DND-41 (cell line): Measurements from ENCODE around the gene DIDO1.

Experiments used
- ATAC-seq: fragments of 200-7000 bp; cut with Tn5 transposase; 3 replicates; pipeline ENCODE4 v1.9.1; 2021; ENCODE audit warnings: low read depth; ENCODE audit not compliant: insufficient read depth
- DNase-seq: peaks from one replicate; pipeline ENCODE4 v3.0.0-alpha.2; 2020
- H2AFZ ChIP-seq: 2 replicates; pipeline ENCODE4 v1.6.0; 2012; ENCODE audit warnings: low read depth, low read length
- H3K27ac ChIP-seq: 2 replicates; pipeline ENCODE4 v1.5.1; 2012; ENCODE audit warnings: low read length, inconsistent platforms
- H3K27me3 ChIP-seq: fragments of 200-600 bp; sonication (generic); 2 replicates; pipeline ENCODE4 v1.6.0; 2012; ENCODE audit warnings: low read length, mild to moderate bottlenecking, inconsistent platforms; ENCODE audit not compliant: insufficient read depth, poor library complexity
- H3K36me3 ChIP-seq: 2 replicates; pipeline ENCODE4 v1.5.1; 2012; ENCODE audit warnings: low read length, inconsistent platforms; ENCODE audit not compliant: insufficient read depth
- H3K4me1 ChIP-seq: 2 replicates; pipeline ENCODE4 v1.5.1; 2012; ENCODE audit warnings: mild to moderate bottlenecking, low read length; ENCODE audit not compliant: insufficient read depth
- H3K4me2 ChIP-seq: 2 replicates; pipeline ENCODE4 v1.6.0; 2012; ENCODE audit warnings: mild to moderate bottlenecking, moderate library complexity, low read length, inconsistent platforms; ENCODE audit not compliant: insufficient read depth
- H3K4me3 ChIP-seq, 2 experiments: fragments of 200-600 bp in 1 of 2; shearing (Covaris generic) in 1 of 2; 2 replicates each; pipeline ENCODE4 v1.5.1; 2012 to 2016; ENCODE audit warnings: inconsistent platforms in 2 of 2, low read length in 2 of 2, mild to moderate bottlenecking in 2 of 2, low read depth in 1 of 2, moderate library complexity in 1 of 2
- H3K79me2 ChIP-seq: 2 replicates; pipeline ENCODE4 v1.6.0; 2012; ENCODE audit warnings: low read length, inconsistent platforms; ENCODE audit not compliant: insufficient read depth
- H3K9ac ChIP-seq: 2 replicates; pipeline ENCODE4 v1.6.0; 2012; ENCODE audit warnings: low read depth, mild to moderate bottlenecking, inconsistent platforms, low read length, moderate library complexity
- H3K9me3 ChIP-seq: 2 replicates; pipeline ENCODE4 v1.5.1; 2012; ENCODE audit warnings: low read length, moderate library complexity, mild to moderate bottlenecking, inconsistent platforms; ENCODE audit not compliant: insufficient read depth, severe bottlenecking
- H4K20me1 ChIP-seq: 2 replicates; pipeline ENCODE4 v1.6.0; 2012; ENCODE audit warnings: low read length; ENCODE audit not compliant: insufficient read depth
- EZH2 ChIP-seq: IDR thresholded peaks from 3 replicates; pipeline ENCODE4 v1.6.1; 2012; ENCODE audit warnings: borderline replicate concordance, low read depth, mild to moderate bottlenecking, moderate library complexity, low read length, inconsistent platforms; ENCODE audit not compliant: severe bottlenecking
- TF ChIP-seq, protein P1 (sequence below): IDR thresholded peaks from 2 replicates; pipeline ENCODE4 v1.5.1; 2012; ENCODE audit warnings: borderline replicate concordance, low read length, moderate library complexity, mild to moderate bottlenecking; ENCODE audit not compliant: poor library complexity, severe bottlenecking; ENCODE audit errors: extremely low read depth

Gene DIDO1

GRCh38 chr20:62876902-62877816 is 49.1 kb downstream of the DIDO1 start:
- H3K9ac ChIP-seq, result no peak overlapping the region

GRCh38 chr20:62876501-62876901 is 49.8 kb downstream of the DIDO1 start:
- peaks cover 19% of the 10 kb centered on the region for H3K4me1 ChIP-seq
- H3K36me3 ChIP-seq, result peaks cover 25% of the 10 kb centered on the region
- H3K27me3 ChIP-seq, result no peaks in the 10 kb centered on the region
- H2AFZ ChIP-seq, result no peak overlapping the region
- no peak overlapping the region for H3K4me2 ChIP-seq
- no peak for DNase-seq
- TF ChIP-seq, protein P1, sequence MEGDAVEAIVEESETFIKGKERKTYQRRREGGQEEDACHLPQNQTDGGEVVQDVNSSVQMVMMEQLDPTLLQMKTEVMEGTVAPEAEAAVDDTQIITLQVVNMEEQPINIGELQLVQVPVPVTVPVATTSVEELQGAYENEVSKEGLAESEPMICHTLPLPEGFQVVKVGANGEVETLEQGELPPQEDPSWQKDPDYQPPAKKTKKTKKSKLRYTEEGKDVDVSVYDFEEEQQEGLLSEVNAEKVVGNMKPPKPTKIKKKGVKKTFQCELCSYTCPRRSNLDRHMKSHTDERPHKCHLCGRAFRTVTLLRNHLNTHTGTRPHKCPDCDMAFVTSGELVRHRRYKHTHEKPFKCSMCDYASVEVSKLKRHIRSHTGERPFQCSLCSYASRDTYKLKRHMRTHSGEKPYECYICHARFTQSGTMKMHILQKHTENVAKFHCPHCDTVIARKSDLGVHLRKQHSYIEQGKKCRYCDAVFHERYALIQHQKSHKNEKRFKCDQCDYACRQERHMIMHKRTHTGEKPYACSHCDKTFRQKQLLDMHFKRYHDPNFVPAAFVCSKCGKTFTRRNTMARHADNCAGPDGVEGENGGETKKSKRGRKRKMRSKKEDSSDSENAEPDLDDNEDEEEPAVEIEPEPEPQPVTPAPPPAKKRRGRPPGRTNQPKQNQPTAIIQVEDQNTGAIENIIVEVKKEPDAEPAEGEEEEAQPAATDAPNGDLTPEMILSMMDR, result no peak
- no peak for TF ChIP-seq EZH2
- no peak overlapping the region for H3K9ac ChIP-seq
- H3K27ac ChIP-seq, result no peak overlapping the region
- peak; percentile 41 for ATAC-seq
- H4K20me1 ChIP-seq, result peaks cover 24% of the 10 kb centered on the region
- no peaks in the 10 kb centered on the region for H3K79me2 ChIP-seq
- no peaks in the 10 kb centered on the region for H3K9me3 ChIP-seq
- H3K4me3 ChIP-seq, result no peak overlapping the region

More at GRCh38 chr20:62876902-62877816, 49.1 kb downstream of the DIDO1 start:
- Histone ChIP-seq H3K79me2 (no peaks in the 10 kb centered on the region), H3K27me3 (no peaks in the 10 kb centered on the region), H3K4me2 (no peak overlapping the region), H3K36me3 (peaks cover 32% of the 10 kb centered on the region), H4K20me1 (peaks cover 24% of the 10 kb centered on the region), H3K27ac (no peak overlapping the region), H3K4me1 (peaks cover 19% of the 10 kb centered on the region), H2AFZ (no peak overlapping the region), H3K4me3 (no peak overlapping the region), H3K9me3 (no peaks in the 10 kb centered on the region)
- DNase-seq (no peak), ATAC-seq (peak; percentile 42)
- TF ChIP-seq, protein P1, result no peak
- TF ChIP-seq EZH2, result no peak

GRCh38 chr20:62875419-62876361 is 50.6 kb downstream of the DIDO1 start:
- Histone ChIP-seq H3K4me3 (no peak overlapping the region), H3K36me3 (peaks cover 17% of the 10 kb centered on the region), H4K20me1 (peaks cover 23% of the 10 kb centered on the region), H3K27me3 (no peaks in the 10 kb centered on the region), H3K4me1 (peaks cover 19% of the 10 kb centered on the region), H3K4me2 (no peak overlapping the region), H3K79me2 (no peaks in the 10 kb centered on the region), H2AFZ (no peak overlapping the region), H3K9ac (no peak overlapping the region), H3K9me3 (no peaks in the 10 kb centered on the region), H3K27ac (peak overlapping the region; percentile 49; the same call in 1 of the 2 replicates)
- DNase-seq (no peak), ATAC-seq (peak; percentile 22; the same call in 1 of the 3 replicates)
- TF ChIP-seq EZH2, result no peak
- TF ChIP-seq, protein P1, result no peak
